K562 (cell line): ENCODE results near the gene NTN4. TPM values are rescaled to one million over a fixed set of nuclear protein-coding genes. Genes with fewer than 3 reads are reported as not detected.

Experiments
- ATAC-seq: fragments of 200-7000 bp; cut with Tn5 transposase; 3 replicates; pipeline ENCODE4 v1.9.1; 2020; ENCODE audit warnings: moderate library complexity
- BruUV-seq: library from RNA; stranded (reverse); fragments of 400-500 nt; replicated peaks from 2 replicates; lab custom pipeline; 2021; lab: Mats Ljungman, UMichigan
- CTCF ChIA-PET: fragments of 300-600 bp; formaldehyde crosslinking; extraction: SDS; loops from one replicate; lab custom pipeline; 2021; ENCODE audit warnings: low intra/inter-chr PET ratio; lab: Yijun Ruan, JAX
- POLR2A ChIA-PET: fragments of 300-600, 350-650 bp; sonication (Branson Sonifier 250); formaldehyde crosslinking; extraction: SDS; loops from one replicate; lab custom pipeline; 2021; ENCODE audit warnings: antibody characterized with exemption, inconsistent platforms; lab: Yijun Ruan, JAX
- DNase-seq, 4 experiments: peaks; one replicate each; pipeline versions ENCODE4 v3.0.0 to v3.0.0-alpha.2; 2011 to 2018; ENCODE audit warnings: low spot score in 3 of 4, mixed read lengths in 3 of 4; ENCODE audit errors: extremely low read depth in 1 of 4
- FAIRE-seq: peaks from 2 replicates; lab custom pipeline; 2011; peaks lifted over from hg19 to GRCh38; lab: Jason Lieb, UNC
- H2AFZ ChIP-seq: 2 replicates; pipeline ENCODE4 v1.6.0; 2011; ENCODE audit warnings: low read depth, low read length, control low read depth, inconsistent platforms
- H3K27ac ChIP-seq: fragments of 200-600 bp; 3 replicates; pipeline ENCODE4 v1.8.0; 2011; ENCODE audit warnings: low read depth, mild to moderate bottlenecking, control low read depth, inconsistent platforms, low read length, moderate library complexity, mixed read lengths; ENCODE audit errors: extremely low read depth
- H3K27me3 ChIP-seq, 2 experiments: fragments of 300-600 bp in 1 of 2; 2 replicates in 1 of 2; 3 replicates in 1 of 2; pipeline versions ENCODE4 v1.6.0 to v1.8.0; 2011; ENCODE audit warnings: inconsistent platforms in 2 of 2, low read length in 2 of 2, mild to moderate bottlenecking in 1 of 2, mixed read lengths in 1 of 2, moderate library complexity in 1 of 2; ENCODE audit not compliant: control insufficient read depth in 2 of 2, insufficient read depth in 2 of 2
- H3K36me3 ChIP-seq: fragments of 300-600 bp; 3 replicates; pipeline ENCODE4 v1.8.0; 2011; ENCODE audit warnings: mild to moderate bottlenecking, low read length, inconsistent platforms; ENCODE audit not compliant: control insufficient read depth, insufficient read depth
- H3K4me1 ChIP-seq, 2 experiments: fragments of 200-600 bp in 1 of 2; replicated peaks in 1 of 2; 2 replicates in 1 of 2; 3 replicates in 1 of 2; pipeline versions ENCODE4 v1.5.1 to v1.8.0; 2011; ENCODE audit warnings: inconsistent platforms in 2 of 2, low read length in 2 of 2, mild to moderate bottlenecking in 1 of 2, mixed read lengths in 1 of 2, moderate library complexity in 1 of 2; ENCODE audit not compliant: control insufficient read depth in 2 of 2, insufficient read depth in 2 of 2
- H3K4me2 ChIP-seq: 2 replicates; pipeline ENCODE4 v1.6.1; 2011; ENCODE audit warnings: low read length, control low read depth, inconsistent platforms, mixed read lengths; ENCODE audit not compliant: insufficient read depth
- H3K4me3 ChIP-seq: fragments of 200-600 bp; sonication (generic), shearing (Covaris generic); 2 replicates; pipeline ENCODE4 v1.5.1; 2016; ENCODE audit warnings: control low read depth, inconsistent platforms
- H3K79me2 ChIP-seq: fragments of 200-600 bp; 3 replicates; pipeline ENCODE4 v1.8.0; 2011; ENCODE audit warnings: low read length, inconsistent platforms; ENCODE audit not compliant: control insufficient read depth, insufficient read depth
- H3K9ac ChIP-seq, 2 experiments: 2 replicates each; pipeline versions ENCODE4 v1.6.0 to v1.6.1; 2011; ENCODE audit warnings: low read depth in 2 of 2, low read length in 2 of 2, control low read depth in 1 of 2, inconsistent platforms in 1 of 2, mild to moderate bottlenecking in 1 of 2, mixed read lengths in 1 of 2; ENCODE audit not compliant: insufficient read depth in 1 of 2
- H3K9me1 ChIP-seq: one replicate; pipeline ENCODE4 v1.6.0; 2011; ENCODE audit warnings: inconsistent platforms, mild to moderate bottlenecking, low read length, moderate library complexity; ENCODE audit not compliant: control insufficient read depth, insufficient read depth
- H3K9me3 ChIP-seq: replicated peaks from 2 replicates; pipeline ENCODE4 v1.5.1; 2011; ENCODE audit warnings: low read depth, low read length, inconsistent platforms; ENCODE audit not compliant: control insufficient read depth, insufficient read depth
- H4K20me1 ChIP-seq: replicated peaks from 2 replicates; pipeline ENCODE4 v1.6.1; 2011; ENCODE audit warnings: low read length, inconsistent platforms, mixed read lengths; ENCODE audit not compliant: control insufficient read depth, insufficient read depth
- NUFIP1 ChIP-seq: fragments of 450-650 bp; IDR thresholded peaks from 2 replicates; pipeline ENCODE4 v1.6.1; 2018; ENCODE audit not compliant: partially characterized antibody
- POU5F1 ChIP-seq: fragments of 150-350 bp; IDR thresholded peaks from 2 replicates; pipeline ENCODE4 v1.6.1; 2014; ENCODE audit warnings: borderline replicate concordance, low read length, low read depth, mild to moderate bottlenecking; ENCODE audit not compliant: partially characterized antibody
- RFX5 ChIP-seq: IDR thresholded peaks from 2 replicates; pipeline ENCODE4 v1.6.1; 2011; ENCODE audit warnings: low read depth, mild to moderate bottlenecking, improper control_type of control experiment, low read length
- ZBTB11 ChIP-seq, 3 experiments: fragments of 200-800 bp in 1 of 3; fragments of 250-450 bp in 1 of 3; fragments of 450-650 bp in 1 of 3; sonication (Bioruptor Pico) in 1 of 3; sonication (Bioruptor generic) in 1 of 3; formaldehyde crosslinking in 1 of 3; IDR thresholded peaks; 2 replicates each; pipeline versions ENCODE4 v1.6.1 to v1.8.0; 2016 to 2022; ENCODE audit warnings: mild to moderate bottlenecking in 2 of 3, missing genetic modification characterization in 2 of 3, missing compliant biosample characterization in 1 of 3, moderate library complexity in 1 of 3
- ZC3H4 ChIP-seq: sonication (generic); formaldehyde crosslinking; IDR thresholded peaks from 2 replicates; pipeline ENCODE4 v1.9.0; 2021; ENCODE audit warnings: missing genetic modification reagents, borderline replicate concordance
- ZNF134 ChIP-seq: fragments of 250-450 bp; sonication (Bioruptor Pico); conservative IDR thresholded peaks from 2 replicates; pipeline ENCODE4 v1.4.0; 2020
- WGBS: fragments of 100-300 bp; shearing (Covaris generic); methylation state at CpG from one replicate; pipeline ENCODE4 v1.1.6; 2016; ENCODE audit warnings: low coverage, mixed read lengths; ENCODE audit not compliant: insufficient coverage; ENCODE audit errors: missing lambda C conversion rate; 5-methylcytosine and 5-hydroxymethylcytosine counted together
- in situ Hi-C: fragments of 300-500 bp; cut with MboI; formaldehyde crosslinking; loops from 4 replicates; pipeline ENCODE4 v1.15.0; 2018; ENCODE audit warnings: inconsistent platforms, mixed read lengths
- intact Hi-C: fragments of 100-400 bp; cut with micrococcal nuclease; formaldehyde crosslinking; loops from 2 replicates; pipeline ENCODE4 v1.14.2; 2022
- polyA plus RNA-seq, 8 experiments: library from polyadenylated mRNA; depleted of rRNA in 4 of 8; stranded (reverse) in 5 of 8; unstranded in 3 of 8; fragments of >200 nt; fragmentation: Nextera tagmentation in 2 of 8; fragmentation: Illumina TruSeq in 1 of 8; extraction: Ambion mirVana in 2 of 8; extraction: Trizol in 1 of 8; gene quantifications; 2 replicates each; pipeline versions ENCODE4 v1.2.1 to v1.2.3, GENCODE V29; 2011 to 2014; ENCODE audit warnings: inconsistent platforms in 1 of 8, missing spikeins in 1 of 8
- total RNA-seq, 7 experiments: library from RNA; depleted of rRNA in 6 of 7; stranded (reverse); fragments of >200 nt in 6 of 7; fragmentation: Illumina TruSeq in 2 of 7; extraction: Trizol in 2 of 7; gene quantifications; 2 replicates each; pipeline versions ENCODE4 v1.2.1 to v1.2.3, GENCODE V29; 2011 to 2021; ENCODE audit warnings: low replicate concordance in 1 of 7

Gene NTN4
- total and polyA plus RNA-seq, 9 of the 15 experiments (the other 6 are each of a cell fraction or from before 2014, with no cell fraction given): 0.13 TPM; not detected in 8

GRCh38 chr12:95804291-95804690 lies 13.7 kb upstream of the NTN4 start:
- no peak overlapping the region for H3K27ac ChIP-seq
- intact Hi-C loops (no loop called here), in situ Hi-C loops (no loop called here)
- no peaks in the 10 kb centered on the region for H3K9me1 ChIP-seq
- ATAC-seq (no peak), DNase-seq (no peak), FAIRE-seq (no peak)
- no peak overlapping the region for H3K9ac ChIP-seq
- no peaks in the 10 kb centered on the region for H3K4me1 ChIP-seq
- no peak overlapping the region for H2AFZ ChIP-seq
- ChIA-PET CTCF (no interaction called here), POLR2A (no interaction called here)
- H3K27me3 ChIP-seq: no peaks in the 10 kb centered on the region; a peak in 1 of 5 replicates
- no peaks in the 10 kb centered on the region for H3K9me3 ChIP-seq
- 1% methylated on average over 3 of the region's 3 CpGs for WGBS
- TF ChIP-seq ZNF134 (CRISPR knock-in tag) (no peak), ZC3H4 (CRISPR knock-in tag) (no peak), RFX5 (no peak), ZBTB11 (CRISPR knock-in tag; IDR thresholded peaks at IDR 0.05) (no peak), POU5F1 (no peak), NUFIP1 (no peak)
- H3K36me3 ChIP-seq: no peaks in the 10 kb centered on the region
- no peak overlapping the region for H3K4me3 ChIP-seq
- H3K4me2 ChIP-seq: no peak overlapping the region
- no peaks in the 10 kb centered on the region for H3K79me2 ChIP-seq
- H4K20me1 ChIP-seq: no peaks in the 10 kb centered on the region
- BruUV-seq: no TSS peak
